ENCODE data around the gene ESRRA. TPM values are rescaled to one million over a fixed set of nuclear protein-coding genes. Genes with fewer than 3 reads are reported as not detected.

The ESRRA gene
- total and polyA plus RNA-seq, 9 of the 15 experiments (the other 6 are each of a cell fraction or from before 2014, with no cell fraction given), result 0.27 to 89.7 (median 23.7) TPM

DNA sequence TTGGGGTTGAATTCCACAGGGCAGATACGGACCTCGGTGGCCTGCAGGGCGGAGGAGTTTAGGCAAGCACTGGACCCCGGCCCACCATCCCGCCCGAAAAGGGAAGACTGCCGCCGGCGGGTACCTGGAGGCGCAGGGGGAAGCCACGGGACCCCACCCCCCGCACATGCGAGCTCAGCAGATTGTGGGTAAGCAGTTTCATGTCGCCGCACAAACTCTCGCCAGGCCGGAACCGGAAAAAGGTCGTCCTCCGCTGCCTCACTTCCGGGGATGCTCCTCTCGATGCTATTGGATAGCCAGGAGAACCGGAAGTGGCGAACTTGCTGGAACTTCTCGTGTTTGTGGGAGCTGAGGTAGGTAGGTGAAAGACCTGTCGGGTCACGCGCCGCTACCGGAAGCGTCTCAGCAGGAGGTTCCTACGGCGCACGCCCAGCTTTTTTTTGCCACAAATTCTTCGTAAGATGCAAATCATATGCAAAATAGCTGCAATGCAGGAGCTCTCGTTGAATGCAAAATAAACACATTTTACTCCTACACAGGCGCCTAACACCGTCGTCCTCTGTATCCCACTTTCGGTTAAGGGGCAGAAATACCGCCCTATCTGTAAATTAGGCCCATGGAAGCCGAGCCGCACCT, 12.1 kb downstream of the ESRRA start, which contains the start of gene TRMT112 (continued):
- no peak; a peak in 1 of 4 replicates for TF ChIP-seq MAZ (CRISPR knock-in tag; conservative IDR thresholded peaks at IDR 0.05 in 1 of 2, IDR thresholded peaks at IDR 0.05 in 1 of 2)
- 0 out of 2 replicates have a peak, but pooled peaks have one; percentile 7 for TF ChIP-seq RNF2 (IDR thresholded peaks at IDR 0.05)
- peak; percentile 81 for TF ChIP-seq ZNF384 (IDR thresholded peaks at IDR 0.05; ENCODE audit: low read depth, low read length)
- TF ChIP-seq, protein P1, sequence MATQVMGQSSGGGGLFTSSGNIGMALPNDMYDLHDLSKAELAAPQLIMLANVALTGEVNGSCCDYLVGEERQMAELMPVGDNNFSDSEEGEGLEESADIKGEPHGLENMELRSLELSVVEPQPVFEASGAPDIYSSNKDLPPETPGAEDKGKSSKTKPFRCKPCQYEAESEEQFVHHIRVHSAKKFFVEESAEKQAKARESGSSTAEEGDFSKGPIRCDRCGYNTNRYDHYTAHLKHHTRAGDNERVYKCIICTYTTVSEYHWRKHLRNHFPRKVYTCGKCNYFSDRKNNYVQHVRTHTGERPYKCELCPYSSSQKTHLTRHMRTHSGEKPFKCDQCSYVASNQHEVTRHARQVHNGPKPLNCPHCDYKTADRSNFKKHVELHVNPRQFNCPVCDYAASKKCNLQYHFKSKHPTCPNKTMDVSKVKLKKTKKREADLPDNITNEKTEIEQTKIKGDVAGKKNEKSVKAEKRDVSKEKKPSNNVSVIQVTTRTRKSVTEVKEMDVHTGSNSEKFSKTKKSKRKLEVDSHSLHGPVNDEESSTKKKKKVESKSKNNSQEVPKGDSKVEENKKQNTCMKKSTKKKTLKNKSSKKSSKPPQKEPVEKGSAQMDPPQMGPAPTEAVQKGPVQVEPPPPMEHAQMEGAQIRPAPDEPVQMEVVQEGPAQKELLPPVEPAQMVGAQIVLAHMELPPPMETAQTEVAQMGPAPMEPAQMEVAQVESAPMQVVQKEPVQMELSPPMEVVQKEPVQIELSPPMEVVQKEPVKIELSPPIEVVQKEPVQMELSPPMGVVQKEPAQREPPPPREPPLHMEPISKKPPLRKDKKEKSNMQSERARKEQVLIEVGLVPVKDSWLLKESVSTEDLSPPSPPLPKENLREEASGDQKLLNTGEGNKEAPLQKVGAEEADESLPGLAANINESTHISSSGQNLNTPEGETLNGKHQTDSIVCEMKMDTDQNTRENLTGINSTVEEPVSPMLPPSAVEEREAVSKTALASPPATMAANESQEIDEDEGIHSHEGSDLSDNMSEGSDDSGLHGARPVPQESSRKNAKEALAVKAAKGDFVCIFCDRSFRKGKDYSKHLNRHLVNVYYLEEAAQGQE (IDR thresholded peaks at IDR 0.05; ENCODE audit: borderline replicate concordance), result no peak
- TF ChIP-seq, protein P1 (CRISPR knock-in tag; IDR thresholded peaks at IDR 0.05; ENCODE audit: low read depth), result no peak
- peak; percentile 35; the same call in 1 of the 2 replicates for TF ChIP-seq NBN (IDR thresholded peaks at IDR 0.05; ENCODE audit: low read depth)
- TF ChIP-seq CEBPG (CRISPR knock-in tag; IDR thresholded peaks at IDR 0.05), result peak; percentile 28; the same call in 1 of the 2 replicates
- TF ChIP-seq CEBPG (tag; conservative IDR thresholded peaks at IDR 0.05 in 1 of 2, IDR thresholded peaks at IDR 0.05 in 1 of 2), result no peak
- peak; percentile 47 for TF ChIP-seq RBM22 (IDR thresholded peaks at IDR 0.05; ENCODE audit: low read depth, low read length, poor library complexity, severe bottlenecking)
- peak; percentile 36 for TF ChIP-seq ATF7 (IDR thresholded peaks at IDR 0.05)
- no peak for TF ChIP-seq ATF1 (CRISPR knock-in tag; IDR thresholded peaks at IDR 0.05)
- TF ChIP-seq ATF1 (tag; IDR thresholded peaks at IDR 0.05), result peak; percentile 91
- peak; percentile 78 for TF ChIP-seq MYC (IDR thresholded peaks at IDR 0.05; ENCODE audit: low read depth, low read length)
- peak; percentile 57; the same call in 1 of the 2 replicates for TF ChIP-seq MYC (CRISPR knock-in tag; IDR thresholded peaks at IDR 0.05; ENCODE audit: borderline replicate concordance, low read depth)
- TF ChIP-seq, protein P2, sequence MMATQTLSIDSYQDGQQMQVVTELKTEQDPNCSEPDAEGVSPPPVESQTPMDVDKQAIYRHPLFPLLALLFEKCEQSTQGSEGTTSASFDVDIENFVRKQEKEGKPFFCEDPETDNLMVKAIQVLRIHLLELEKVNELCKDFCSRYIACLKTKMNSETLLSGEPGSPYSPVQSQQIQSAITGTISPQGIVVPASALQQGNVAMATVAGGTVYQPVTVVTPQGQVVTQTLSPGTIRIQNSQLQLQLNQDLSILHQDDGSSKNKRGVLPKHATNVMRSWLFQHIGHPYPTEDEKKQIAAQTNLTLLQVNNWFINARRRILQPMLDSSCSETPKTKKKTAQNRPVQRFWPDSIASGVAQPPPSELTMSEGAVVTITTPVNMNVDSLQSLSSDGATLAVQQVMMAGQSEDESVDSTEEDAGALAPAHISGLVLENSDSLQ (IDR thresholded peaks at IDR 0.05), result peak; percentile 72
- peak; percentile 91 for TF ChIP-seq USF1 (CRISPR knock-in tag; IDR thresholded peaks at IDR 0.05)
- TF ChIP-seq CHCHD3 (CRISPR knock-in tag; IDR thresholded peaks at IDR 0.05), result 0 out of 2 replicates have a peak, but pooled peaks have one; percentile 22
- peak; percentile 93 for TF ChIP-seq THAP7 (CRISPR knock-in tag; IDR thresholded peaks at IDR 0.05)
- peak in 1 of 2 experiments; percentile 91; a peak in 2 of 4 replicates for TF ChIP-seq HDAC1 (IDR thresholded peaks at IDR 0.05)
